GM13977 (cell line): Measurements from ENCODE around the gene ST8SIA5.

Experiments used
- DNase-seq: peaks from one replicate; pipeline ENCODE4 v3.0.0; 2012; ENCODE audit warnings: low spot score
- CTCF ChIP-seq: IDR thresholded peaks from 2 replicates; pipeline ENCODE4 v1.5.1; 2012; ENCODE audit warnings: mild to moderate bottlenecking, control low read depth; ENCODE audit not compliant: insufficient read depth; ENCODE audit errors: extremely low read depth, missing control alignments
- in situ Hi-C: fragments of 300-500 bp; cut with MboI; formaldehyde crosslinking; loops from one replicate; pipeline ENCODE4 v1.12.0; 2022; ENCODE audit warnings: low sequenced_read_pairs, low pct_unique_long_range_greater_than_20kb, mixed read lengths, inconsistent platforms; ENCODE audit not compliant: unreplicated experiment

Gene ST8SIA5

GRCh38 chr18:46771141-46771540 lies 14.3 kb upstream of the ST8SIA5 start:
- in situ Hi-C loops, result no loop called here
- DNase-seq, result no peak
- TF ChIP-seq CTCF, result no peak

GRCh38 chr18:46770708-46771107 lies 13.9 kb upstream of the ST8SIA5 start:
- TF ChIP-seq CTCF, result no peak
- no peak for DNase-seq
- in situ Hi-C loops, result no loop called here

GRCh38 chr18:46768166-46768921 lies 11.5 kb upstream of the ST8SIA5 start:
- no peak for TF ChIP-seq CTCF
- DNase-seq, result no peak
- in situ Hi-C loops, result no loop called here

- in situ Hi-C loops, result no loop called here
- TF ChIP-seq CTCF, result no peak
- no peak for DNase-seq
These were observed 10.4 kb upstream of the ST8SIA5 start for GRCh38 chr18:46767217-46767616.

DNA sequence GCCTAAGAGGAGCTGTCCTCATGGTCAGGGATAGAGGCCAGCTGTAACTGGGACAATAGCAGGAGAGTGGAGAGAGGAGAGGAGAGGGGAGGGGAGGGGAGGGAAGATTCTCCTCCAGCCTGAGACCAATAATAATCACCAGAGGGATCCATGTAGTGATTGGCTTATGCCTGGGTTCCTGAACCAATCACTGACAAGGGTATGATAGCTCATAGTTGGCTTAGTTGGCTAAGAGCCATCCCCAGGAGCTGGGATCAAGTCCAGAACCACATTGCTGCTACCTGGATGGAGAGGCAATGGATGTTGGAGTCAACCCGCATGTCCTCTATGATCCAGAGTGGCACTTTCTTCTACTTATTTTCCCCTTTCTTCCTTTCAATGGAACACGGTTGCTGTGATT lies 7.7 kb upstream of the ST8SIA5 start:
- in situ Hi-C loops, result no loop called here
- no peak for TF ChIP-seq CTCF
- no peak for DNase-seq

DNA sequence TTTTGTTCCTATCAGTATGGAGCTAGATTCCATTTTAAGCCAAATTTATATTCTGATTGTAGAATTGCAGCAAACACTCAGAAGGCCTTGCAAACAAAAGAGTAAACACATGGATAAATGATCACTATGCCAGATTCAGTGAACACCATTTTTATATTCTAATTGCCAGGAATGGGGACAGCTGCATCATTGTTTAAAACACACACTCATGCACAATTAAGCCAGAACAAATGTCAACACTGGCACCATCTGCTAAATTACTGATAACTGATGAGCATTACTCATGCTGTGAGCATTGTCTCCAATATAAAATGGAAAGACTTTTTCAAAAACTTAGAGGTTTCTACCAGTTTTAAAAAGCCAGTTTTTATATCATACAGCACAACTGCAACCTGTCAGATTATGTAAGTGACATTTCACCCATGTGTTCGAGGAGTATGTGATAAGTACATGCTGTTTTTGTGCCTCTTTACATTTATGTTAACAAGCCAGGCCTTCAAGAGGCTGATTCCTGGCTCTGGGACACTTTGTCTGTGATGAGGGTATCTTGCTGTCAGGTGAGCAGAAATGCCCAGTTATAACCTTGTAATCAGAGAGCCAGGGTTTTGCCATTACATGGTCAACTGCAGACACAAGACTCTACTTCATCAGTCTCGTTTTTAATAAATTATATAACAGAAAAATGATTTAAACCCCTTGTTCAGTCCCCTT lies 4.4 kb upstream of the ST8SIA5 start:
- in situ Hi-C loops, result no loop called here
- no peak for DNase-seq
- TF ChIP-seq CTCF, result no peak
